IPS-18c (cell line): ENCODE measurements around the gene SLC35F2.
"Not testable (repeated sequence)": the region's sequence is repeated elsewhere in the genome, so short reads cannot be mapped to it uniquely, and the experiment has no call there.

Source experiments
- H3K4me3 ChIP-seq: 2 replicates; pipeline ENCODE4 v1.7.0; 2013; ENCODE audit warnings: low read depth, mild to moderate bottlenecking, low read length, moderate library complexity; ENCODE audit not compliant: insufficient read depth
- H3K9me3 ChIP-seq: one replicate; pipeline ENCODE4 v1.6.1; 2013; ENCODE audit warnings: mild to moderate bottlenecking, low read length, moderate library complexity; ENCODE audit not compliant: control insufficient read depth, insufficient read depth

The SLC35F2 gene

DNA sequence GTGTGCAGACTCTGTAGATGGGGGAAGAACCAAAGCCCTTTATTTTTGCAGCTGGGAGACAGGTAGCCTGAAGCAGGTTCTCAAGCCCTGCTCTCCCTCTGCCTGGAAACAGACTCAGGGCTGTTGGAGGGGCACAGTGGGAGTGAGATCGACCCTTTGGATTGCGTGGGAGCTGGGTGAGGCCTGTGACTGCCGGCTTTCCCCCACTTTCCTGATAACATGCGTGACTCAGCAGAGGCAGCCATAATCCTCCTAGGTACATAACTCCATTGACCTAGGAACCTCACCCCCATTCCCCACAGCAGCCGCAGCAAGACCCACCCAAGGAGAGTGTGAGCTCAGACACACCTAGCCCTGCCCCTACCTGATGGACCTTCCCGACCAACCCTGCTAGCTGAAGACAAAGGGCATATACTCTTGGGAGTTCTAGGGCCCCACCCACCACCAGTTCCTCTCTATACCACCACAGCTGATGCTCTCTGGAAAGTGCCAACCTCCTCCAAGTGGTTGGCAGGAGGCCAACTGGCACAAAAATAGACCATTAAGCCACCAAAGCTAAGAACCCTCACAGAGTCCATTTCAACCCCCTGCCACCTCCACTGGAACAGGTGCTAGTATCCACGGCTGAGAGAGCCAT lies 99.8 kb downstream of the SLC35F2 start:
- not testable (repeated sequence) for H3K9me3 ChIP-seq, H3K4me3 ChIP-seq

DNA sequence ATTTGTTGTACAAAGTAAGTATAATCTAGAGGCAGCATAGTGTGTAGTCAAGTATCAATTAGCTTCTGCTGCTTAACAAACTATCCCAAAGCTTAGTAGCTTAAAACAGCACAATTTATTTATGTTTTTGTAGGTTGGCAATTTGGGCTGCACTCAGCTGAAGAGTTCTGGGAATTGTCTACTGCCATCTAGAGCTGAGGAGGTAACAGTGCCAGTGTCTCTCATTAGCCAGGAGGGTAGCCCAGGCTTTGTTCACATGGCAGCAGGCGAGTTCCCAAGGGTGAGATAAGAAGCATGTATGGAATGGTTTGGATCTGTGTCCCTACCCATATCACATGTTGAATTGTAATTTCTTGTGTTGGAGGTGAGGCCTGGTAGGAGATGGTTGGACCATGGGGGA lies 100.9 kb downstream of the SLC35F2 start:
- Histone ChIP-seq H3K9me3 (peaks cover 2% of the 10 kb centered on the region), H3K4me3 (no peak overlapping the region)

DNA sequence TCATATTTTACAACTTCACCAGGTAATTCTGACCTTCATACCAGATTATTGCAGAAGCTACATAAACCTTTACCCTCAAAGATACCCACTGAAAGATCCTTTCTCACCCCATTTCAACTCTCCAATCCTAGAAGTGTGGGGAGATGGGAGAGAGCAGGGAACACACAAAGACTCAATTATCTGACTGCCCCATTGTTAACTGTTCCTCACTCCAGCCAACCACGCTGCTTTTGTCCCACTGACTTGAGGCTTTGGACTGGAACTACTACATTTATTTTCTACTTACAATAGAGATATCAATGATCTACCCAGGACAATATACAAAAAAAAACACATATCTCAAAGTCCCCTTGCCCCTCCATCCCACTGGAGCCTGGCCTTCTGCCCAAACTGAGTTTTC lies 102.0 kb downstream of the SLC35F2 start:
- Histone ChIP-seq H3K9me3 (peaks cover 2% of the 10 kb centered on the region), H3K4me3 (no peak overlapping the region)

DNA sequence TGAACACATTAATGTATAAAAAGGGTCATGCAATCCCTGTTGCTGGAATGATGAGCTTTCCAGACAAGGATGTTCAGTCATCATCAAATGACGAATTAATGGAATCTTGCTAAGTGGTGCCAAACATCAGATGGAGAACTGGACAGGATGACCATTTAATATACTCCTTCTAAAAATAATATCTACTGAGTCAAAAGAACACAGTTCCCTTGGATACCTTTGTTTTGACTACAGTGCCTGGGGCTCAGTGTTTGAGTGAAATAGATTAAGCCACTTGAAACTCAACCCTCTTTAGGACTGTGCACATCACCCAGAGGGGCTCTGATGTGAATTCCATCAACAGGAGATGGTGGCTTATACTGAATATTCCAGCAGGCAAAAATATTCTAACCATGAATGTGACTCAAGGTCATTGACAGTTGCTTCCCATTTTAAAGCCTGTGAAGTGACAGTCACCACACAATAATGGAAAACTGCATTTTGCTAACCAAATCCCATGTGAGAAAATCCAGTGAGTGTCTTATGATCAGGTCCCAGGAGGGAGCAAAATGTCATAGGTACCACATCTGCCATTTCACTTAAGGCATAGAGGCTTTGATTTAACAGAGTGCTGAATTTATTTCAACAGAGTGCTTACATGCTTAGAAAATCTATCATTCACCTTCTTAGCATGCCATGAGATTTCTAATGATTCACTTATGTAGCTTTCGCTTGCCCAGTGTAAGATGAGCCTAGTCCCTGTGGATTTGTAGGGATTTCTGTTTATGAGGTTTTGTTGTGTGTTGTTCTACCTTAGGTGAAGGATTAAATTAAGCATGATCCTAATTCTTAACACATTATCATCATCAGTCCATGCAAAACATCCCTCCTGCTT lies 105.4 kb downstream of the SLC35F2 start:
- Histone ChIP-seq H3K4me3 (no peak overlapping the region), H3K9me3 (peaks cover 2% of the 10 kb centered on the region)

DNA sequence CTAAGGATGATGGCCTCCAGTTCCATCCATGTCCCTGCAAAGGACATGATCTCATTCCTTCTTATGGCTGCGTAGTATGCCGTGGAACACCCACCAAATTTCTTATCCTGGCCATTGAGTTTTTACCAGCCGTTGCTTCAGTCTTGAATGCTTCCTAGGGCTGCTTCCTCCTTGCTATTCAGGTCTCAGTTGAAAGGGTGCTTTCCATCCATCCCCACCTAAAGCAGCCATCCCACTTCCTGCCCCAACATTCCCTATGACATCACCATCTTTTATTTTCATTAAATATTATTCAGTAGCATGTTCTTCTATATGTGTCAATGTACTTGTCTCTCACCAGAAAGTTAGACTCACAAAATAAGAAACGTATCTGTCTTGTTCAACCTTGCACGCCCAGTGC lies 106.1 kb downstream of the SLC35F2 start:
- no peak overlapping the region for H3K4me3 ChIP-seq
- H3K9me3 ChIP-seq = no peaks in the 10 kb centered on the region

DNA sequence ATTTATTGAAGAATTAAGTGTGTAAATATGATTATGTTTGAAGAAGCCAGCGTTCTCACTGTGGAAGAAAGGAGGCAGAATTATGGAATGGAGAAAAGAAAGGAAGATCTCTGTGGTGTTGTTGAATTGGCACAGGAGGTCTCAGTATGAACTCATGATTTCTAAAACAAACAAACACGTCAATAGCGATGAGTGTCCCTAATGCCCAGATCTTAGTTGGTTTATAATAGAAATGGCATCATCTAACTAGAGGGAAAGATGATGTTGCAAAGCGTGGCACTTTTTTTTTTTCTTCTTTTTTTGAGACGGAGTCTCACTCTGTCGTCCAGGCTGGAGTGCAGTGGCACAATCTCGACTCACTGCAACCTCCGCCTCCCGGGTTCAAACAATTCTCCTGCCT lies 107.5 kb downstream of the SLC35F2 start:
- no peaks in the 10 kb centered on the region for H3K9me3 ChIP-seq
- no peak overlapping the region for H3K4me3 ChIP-seq

DNA sequence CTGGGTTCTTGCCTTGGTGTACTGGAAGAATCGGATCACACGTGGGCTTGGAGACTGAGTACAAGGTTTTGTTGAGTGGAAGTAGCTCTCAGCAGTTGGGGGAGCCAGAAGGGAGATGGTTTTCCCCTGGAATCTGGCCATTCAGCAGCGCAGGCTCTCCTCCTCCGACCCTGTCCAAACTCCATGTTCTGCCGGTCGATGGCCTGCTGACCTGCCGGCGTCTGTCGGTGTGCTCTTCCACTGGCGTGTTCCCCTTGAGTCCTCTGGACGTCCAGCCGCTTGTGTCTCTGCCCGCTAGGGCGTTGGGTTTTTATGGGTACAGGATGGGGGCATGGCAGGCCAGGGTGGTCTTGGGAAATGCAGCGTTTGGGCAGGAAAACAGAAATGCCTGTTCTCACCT lies 108.3 kb downstream of the SLC35F2 start:
- Histone ChIP-seq H3K4me3 (no peak overlapping the region), H3K9me3 (no peaks in the 10 kb centered on the region)

DNA sequence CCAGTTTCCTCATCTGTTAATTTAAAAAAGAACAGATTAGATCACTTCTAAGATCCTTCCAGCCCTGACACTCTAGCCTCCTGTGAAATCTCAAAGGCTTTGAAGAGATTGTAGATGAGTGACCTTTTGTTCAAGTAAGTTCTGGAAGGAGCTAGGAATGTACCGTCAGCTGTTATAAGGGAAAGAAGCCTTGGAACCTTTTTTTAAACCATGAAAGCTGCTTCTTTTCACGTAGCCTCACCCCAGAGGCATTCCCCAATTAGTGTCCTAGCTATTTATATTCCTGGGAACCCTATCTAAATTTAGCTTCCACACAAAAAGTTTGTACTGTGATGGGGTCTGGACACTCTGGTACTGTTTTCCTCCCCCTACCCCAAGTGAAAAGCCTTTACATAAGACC lies 111.0 kb downstream of the SLC35F2 start:
- Histone ChIP-seq H3K9me3 (no peaks in the 10 kb centered on the region), H3K4me3 (no peak overlapping the region)

DNA sequence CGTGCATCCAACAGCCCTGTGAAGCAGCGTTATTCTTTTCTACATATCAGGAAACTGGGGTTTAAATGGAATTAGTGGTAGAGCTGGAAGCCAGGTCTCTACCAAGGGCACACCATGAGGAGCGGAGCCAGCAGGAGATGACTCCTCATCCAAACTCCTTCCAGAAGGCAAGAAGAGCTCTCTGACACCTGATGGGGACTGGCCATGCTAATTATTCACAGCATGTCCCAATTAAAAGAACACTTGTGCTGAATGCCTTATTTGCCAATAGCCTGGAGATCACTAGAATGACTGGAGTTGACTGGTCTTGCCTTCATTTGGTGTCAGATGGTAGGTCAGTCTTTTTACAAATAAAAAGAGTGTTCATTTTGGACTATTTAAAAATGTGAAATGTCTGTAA lies 113.9 kb downstream of the SLC35F2 start:
- Histone ChIP-seq H3K4me3 (no peak overlapping the region), H3K9me3 (no peaks in the 10 kb centered on the region)

DNA sequence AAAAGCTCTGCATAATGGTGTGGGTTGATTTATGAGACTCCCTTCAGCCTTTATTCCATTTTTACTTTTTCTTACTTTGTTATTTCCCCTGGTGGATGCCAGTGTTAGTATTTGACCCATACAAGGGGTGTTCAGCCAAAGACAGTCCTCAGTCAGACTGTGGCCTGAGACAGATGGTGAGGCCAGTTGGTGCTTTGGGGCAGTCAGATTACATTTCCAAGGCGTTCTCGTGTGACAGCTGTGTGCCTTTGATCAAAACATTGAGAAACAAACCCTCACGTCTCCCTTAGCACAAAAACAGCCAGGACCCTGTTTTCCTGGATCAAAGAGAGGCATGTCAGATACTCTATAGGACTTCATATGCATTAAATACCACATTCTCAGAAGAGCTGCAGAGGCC lies 115.4 kb downstream of the SLC35F2 start:
- no peak overlapping the region for H3K4me3 ChIP-seq

DNA sequence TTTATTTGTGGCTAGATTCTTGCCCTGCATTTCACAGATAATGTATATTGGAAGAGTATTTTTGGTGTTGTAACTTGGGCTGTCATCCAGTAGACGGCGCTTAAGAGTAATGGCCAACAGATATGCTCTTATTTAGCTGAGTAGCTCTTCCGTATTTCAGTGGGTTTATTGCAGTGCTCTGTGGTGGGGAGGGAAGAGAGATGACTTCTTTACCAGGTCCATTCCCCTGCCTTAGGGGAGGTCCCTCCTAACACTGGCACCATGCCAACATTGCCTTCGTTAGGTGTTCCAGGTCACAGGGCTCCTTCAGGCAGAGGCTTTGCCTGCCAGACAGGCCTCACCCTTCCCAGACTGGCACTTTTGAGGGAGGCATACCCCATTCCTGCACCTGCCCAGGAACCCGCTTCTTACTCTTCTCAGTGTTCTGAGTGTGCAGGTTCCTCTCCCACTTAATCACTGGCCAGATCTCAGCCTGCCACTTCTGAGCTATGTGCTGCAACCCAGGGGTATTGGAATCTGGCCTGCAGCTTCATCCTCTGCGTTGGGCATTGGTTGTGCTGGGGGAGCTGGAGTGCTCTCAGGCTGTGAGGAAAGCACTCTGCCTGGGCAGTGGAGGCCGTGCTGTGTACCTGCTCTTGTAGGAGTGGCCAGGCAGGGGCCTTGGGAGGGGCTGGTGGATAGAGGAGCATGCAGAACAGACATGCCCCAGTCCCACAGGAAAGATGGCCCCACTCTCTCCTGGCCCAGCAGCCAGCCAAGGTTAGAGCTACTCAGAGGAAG lies 117.4 kb downstream of the SLC35F2 start:
- no peaks in the 10 kb centered on the region for H3K9me3 ChIP-seq
- no peak overlapping the region for H3K4me3 ChIP-seq

More for the DNA sequence above, 115.4 kb downstream of the SLC35F2 start:
- no peaks in the 10 kb centered on the region for H3K9me3 ChIP-seq
